SK-MEL-5 (cell line): Measurements from ENCODE around the gene UNC80. TPM values are rescaled to one million over a fixed set of nuclear protein-coding genes. Genes with fewer than 3 reads are reported as not detected.

Experiments used
- DNase-seq: peaks from one replicate; pipeline ENCODE4 v3.0.0-alpha.2; 2016; ENCODE audit warnings: low read depth, low spot score
- in situ Hi-C: cut with HindIII; loops from 2 replicates; pipeline ENCODE4 v1.10.0; 2016; ENCODE audit warnings: low sequenced_read_pairs, high pct_unique_total_duplicates, low pct_unique_long_range_greater_than_20kb
- total RNA-seq: library from RNA; depleted of rRNA; stranded (reverse); fragments of >200 nt; shearing (Covaris generic); gene quantifications from 2 replicates; pipeline ENCODE4 v1.2.3, GENCODE V29; 2014

The UNC80 gene
- total RNA-seq, 1 experiment from 2014 or later = 2.1 TPM

GRCh38 chr2:209942426-209942825 lies 170.8 kb downstream of the UNC80 start:
- in situ Hi-C loops = no loop called here
- no peak for DNase-seq

GRCh38 chr2:209942936-209943605 lies 171.4 kb downstream of the UNC80 start:
- in situ Hi-C loops = no loop called here
- DNase-seq = no peak

GRCh38 chr2:209943776-209944175 lies 172.1 kb downstream of the UNC80 start:
- in situ Hi-C loops = no loop called here
- no peak for DNase-seq

GRCh38 chr2:209946539-209946938 lies 174.9 kb downstream of the UNC80 start:
- in situ Hi-C loops = no loop called here
- peak; percentile 30 for DNase-seq

- in situ Hi-C loops = no loop called here
- DNase-seq = no peak
Observed at GRCh38 chr2:209956271-209956670, 184.6 kb downstream of the UNC80 start.

- DNase-seq = no peak
- in situ Hi-C loops = no loop called here
Observed at GRCh38 chr2:209958016-209958415, 186.4 kb downstream of the UNC80 start.

GRCh38 chr2:209960045-209960444 lies 188.4 kb downstream of the UNC80 start:
- in situ Hi-C loops = no loop called here

GRCh38 chr2:209960676-209961630 lies 189.3 kb downstream of the UNC80 start:
- DNase-seq = peak; percentile 83
- in situ Hi-C loops = no loop called here

More at GRCh38 chr2:209960045-209960444, 188.4 kb downstream of the UNC80 start:
- no peak for DNase-seq

- DNase-seq = no peak
- in situ Hi-C loops = no loop called here
Observed at GRCh38 chr2:209965723-209966122, 194.1 kb downstream of the UNC80 start.

GRCh38 chr2:209969692-209970091 lies 198.1 kb downstream of the UNC80 start:
- in situ Hi-C loops = no loop called here
- DNase-seq = no peak

- in situ Hi-C loops = no loop called here
- DNase-seq = no peak
Observed at GRCh38 chr2:209970271-209970670, 198.6 kb downstream of the UNC80 start.

GRCh38 chr2:209970711-209971110 lies 199.1 kb downstream of the UNC80 start:
- in situ Hi-C loops = no loop called here
- no peak for DNase-seq

- no peak for DNase-seq
- in situ Hi-C loops = no loop called here
Observed at GRCh38 chr2:209973328-209973727, 201.7 kb downstream of the UNC80 start.

- peak; percentile 5 for DNase-seq
- in situ Hi-C loops = no loop called here
Observed at GRCh38 chr2:209974576-209974975, 202.9 kb downstream of the UNC80 start.

GRCh38 chr2:209976698-209977385 lies 205.2 kb downstream of the UNC80 start:
- DNase-seq = peak; percentile 11
- in situ Hi-C loops = no loop called here

GRCh38 chr2:209977386-209978239 lies 206.0 kb downstream of the UNC80 start:
- in situ Hi-C loops = no loop called here
- DNase-seq = peak; percentile 65

- DNase-seq = no peak
- in situ Hi-C loops = no loop called here
Observed at GRCh38 chr2:209984291-209984690, 212.7 kb downstream of the UNC80 start.
